ENCODE data around the gene PPP2R2D.

The PPP2R2D gene

GRCh38 chr10:131960631-131961046 is 59.8 kb downstream of the PPP2R2D start:
- Histone ChIP-seq H3K9me3 (ENCODE audit: insufficient read depth, low read depth, low read length) (no peaks in the 10 kb centered on the region), H3K27me3 (ENCODE audit: insufficient read depth, low read length) (no peaks in the 10 kb centered on the region), H3K27ac (ENCODE audit: low read depth, low read length) (no peak overlapping the region), H3K36me3 (ENCODE audit: insufficient read depth, low read length) (peaks cover 27% of the 10 kb centered on the region), H3K4me1 (ENCODE audit: insufficient read depth, low read length) (no peaks in the 10 kb centered on the region), H3K9ac (ENCODE audit: low read depth, low read length) (no peak overlapping the region), H3K4me3 (ENCODE audit: low read length) (no peak overlapping the region)
- WGBS = 90% methylated on average over 18 of the region's 18 CpGs

GRCh38 chr10:131961047-131961776 is 60.4 kb downstream of the PPP2R2D start:
- Histone ChIP-seq H3K36me3 (ENCODE audit: insufficient read depth, low read length) (peaks cover 22% of the 10 kb centered on the region), H3K4me3 (ENCODE audit: low read length) (no peak overlapping the region), H3K27me3 (ENCODE audit: insufficient read depth, low read length) (no peaks in the 10 kb centered on the region), H3K27ac (ENCODE audit: low read depth, low read length) (no peak overlapping the region), H3K9me3 (ENCODE audit: insufficient read depth, low read depth, low read length) (no peaks in the 10 kb centered on the region), H3K4me1 (ENCODE audit: insufficient read depth, low read length) (no peaks in the 10 kb centered on the region), H3K9ac (ENCODE audit: low read depth, low read length) (no peak overlapping the region)
- WGBS = 97% methylated on average over 26 of the region's 26 CpGs

GRCh38 chr10:131961777-131962662 is 61.2 kb downstream of the PPP2R2D start:
- no peak overlapping the region for H3K4me3 ChIP-seq (ENCODE audit: low read length)
- H3K27ac ChIP-seq (ENCODE audit: low read depth, low read length) = no peak overlapping the region
- no peaks in the 10 kb centered on the region for H3K4me1 ChIP-seq (ENCODE audit: insufficient read depth, low read length)
- H3K9me3 ChIP-seq (ENCODE audit: insufficient read depth, low read depth, low read length) = no peaks in the 10 kb centered on the region
- WGBS = 93% methylated on average over 29 of the region's 32 CpGs
- H3K9ac ChIP-seq (ENCODE audit: low read depth, low read length) = no peak overlapping the region
- no peaks in the 10 kb centered on the region for H3K27me3 ChIP-seq (ENCODE audit: insufficient read depth, low read length)
- H3K36me3 ChIP-seq (ENCODE audit: insufficient read depth, low read length) = peaks cover 15% of the 10 kb centered on the region

- Histone ChIP-seq H3K27ac (ENCODE audit: low read depth, low read length) (no peak overlapping the region), H3K4me3 (ENCODE audit: low read length) (no peak overlapping the region), H3K36me3 (ENCODE audit: insufficient read depth, low read length) (peaks cover 22% of the 10 kb centered on the region), H3K4me1 (ENCODE audit: insufficient read depth, low read length) (no peaks in the 10 kb centered on the region), H3K9me3 (ENCODE audit: insufficient read depth, low read depth, low read length) (no peaks in the 10 kb centered on the region), H3K9ac (ENCODE audit: low read depth, low read length) (no peak overlapping the region), H3K27me3 (ENCODE audit: insufficient read depth, low read length) (no peaks in the 10 kb centered on the region)
- WGBS = 96% methylated on average over 20 of the region's 20 CpGs
These were observed 62.5 kb downstream of the PPP2R2D start for GRCh38 chr10:131963350-131963749.

GRCh38 chr10:131963811-131964210 is 63.0 kb downstream of the PPP2R2D start:
- no peak overlapping the region for H3K9ac ChIP-seq (ENCODE audit: low read depth, low read length)
- 94% methylated on average over 9 of the region's 9 CpGs for WGBS
- peaks cover 25% of the 10 kb centered on the region for H3K36me3 ChIP-seq (ENCODE audit: insufficient read depth, low read length)
- H3K27ac ChIP-seq (ENCODE audit: low read depth, low read length) = no peak overlapping the region
- H3K27me3 ChIP-seq (ENCODE audit: insufficient read depth, low read length) = no peaks in the 10 kb centered on the region
- no peaks in the 10 kb centered on the region for H3K4me1 ChIP-seq (ENCODE audit: insufficient read depth, low read length)
- H3K9me3 ChIP-seq (ENCODE audit: insufficient read depth, low read depth, low read length) = no peaks in the 10 kb centered on the region
- no peak overlapping the region for H3K4me3 ChIP-seq (ENCODE audit: low read length)

- Histone ChIP-seq H3K9ac (ENCODE audit: low read depth, low read length) (no peak overlapping the region), H3K4me1 (ENCODE audit: insufficient read depth, low read length) (no peaks in the 10 kb centered on the region), H3K27ac (ENCODE audit: low read depth, low read length) (no peak overlapping the region), H3K9me3 (ENCODE audit: insufficient read depth, low read depth, low read length) (no peaks in the 10 kb centered on the region), H3K4me3 (ENCODE audit: low read length) (no peak overlapping the region), H3K27me3 (ENCODE audit: insufficient read depth, low read length) (no peaks in the 10 kb centered on the region), H3K36me3 (ENCODE audit: insufficient read depth, low read length) (peaks cover 30% of the 10 kb centered on the region)
- WGBS = 92% methylated on average over 9 of the region's 9 CpGs
These were observed 63.5 kb downstream of the PPP2R2D start for GRCh38 chr10:131964298-131964697.

GRCh38 chr10:131968949-131969348 is 68.1 kb downstream of the PPP2R2D start:
- H3K4me1 ChIP-seq (ENCODE audit: insufficient read depth, low read length) = no peaks in the 10 kb centered on the region
- H3K36me3 ChIP-seq (ENCODE audit: insufficient read depth, low read length) = peaks cover 70% of the 10 kb centered on the region
- no peaks in the 10 kb centered on the region for H3K9me3 ChIP-seq (ENCODE audit: insufficient read depth, low read depth, low read length)
- H3K4me3 ChIP-seq (ENCODE audit: low read length) = no peak overlapping the region
- no peak overlapping the region for H3K9ac ChIP-seq (ENCODE audit: low read depth, low read length)
- WGBS = 95% methylated on average over 13 of the region's 13 CpGs
- H3K27ac ChIP-seq (ENCODE audit: low read depth, low read length) = no peak overlapping the region
- no peaks in the 10 kb centered on the region for H3K27me3 ChIP-seq (ENCODE audit: insufficient read depth, low read length)

GRCh38 chr10:131970946-131971345 is 70.1 kb downstream of the PPP2R2D start:
- H3K27me3 ChIP-seq (ENCODE audit: insufficient read depth, low read length) = no peaks in the 10 kb centered on the region
- H3K4me3 ChIP-seq (ENCODE audit: low read length) = no peak overlapping the region
- no peak overlapping the region for H3K27ac ChIP-seq (ENCODE audit: low read depth, low read length)
- no peak overlapping the region for H3K9ac ChIP-seq (ENCODE audit: low read depth, low read length)
- no peaks in the 10 kb centered on the region for H3K9me3 ChIP-seq (ENCODE audit: insufficient read depth, low read depth, low read length)
- 95% methylated on average over 18 of the region's 18 CpGs for WGBS
- no peaks in the 10 kb centered on the region for H3K4me1 ChIP-seq (ENCODE audit: insufficient read depth, low read length)
- H3K36me3 ChIP-seq (ENCODE audit: insufficient read depth, low read length) = peaks cover 83% of the 10 kb centered on the region

GRCh38 chr10:131971591-131971990 is 70.8 kb downstream of the PPP2R2D start:
- 97% methylated on average over 6 of the region's 7 CpGs for WGBS
- peaks cover 89% of the 10 kb centered on the region for H3K36me3 ChIP-seq (ENCODE audit: insufficient read depth, low read length)

GRCh38 chr10:131972474-131973071 is 71.8 kb downstream of the PPP2R2D start:
- Histone ChIP-seq H3K27me3 (ENCODE audit: insufficient read depth, low read length) (no peaks in the 10 kb centered on the region), H3K9me3 (ENCODE audit: insufficient read depth, low read depth, low read length) (no peaks in the 10 kb centered on the region), H3K27ac (ENCODE audit: low read depth, low read length) (no peak overlapping the region), H3K4me3 (ENCODE audit: low read length) (no peak overlapping the region), H3K4me1 (ENCODE audit: insufficient read depth, low read length) (no peaks in the 10 kb centered on the region), H3K9ac (ENCODE audit: low read depth, low read length) (no peak overlapping the region), H3K36me3 (ENCODE audit: insufficient read depth, low read length) (peaks cover 83% of the 10 kb centered on the region)
- WGBS = 85% methylated on average over 11 of the region's 11 CpGs

More at GRCh38 chr10:131971591-131971990, 70.8 kb downstream of the PPP2R2D start:
- H3K4me1 ChIP-seq (ENCODE audit: insufficient read depth, low read length) = no peaks in the 10 kb centered on the region
- H3K9ac ChIP-seq (ENCODE audit: low read depth, low read length) = no peak overlapping the region
- no peak overlapping the region for H3K27ac ChIP-seq (ENCODE audit: low read depth, low read length)
- H3K9me3 ChIP-seq (ENCODE audit: insufficient read depth, low read depth, low read length) = no peaks in the 10 kb centered on the region
- H3K4me3 ChIP-seq (ENCODE audit: low read length) = no peak overlapping the region
- H3K27me3 ChIP-seq (ENCODE audit: insufficient read depth, low read length) = no peaks in the 10 kb centered on the region

All from HUES64 (cell line).